ENCODE results near the gene SPTBN1. TPM values are rescaled to one million over a fixed set of nuclear protein-coding genes. Genes with fewer than 3 reads are reported as not detected.

Gene SPTBN1
- total RNA-seq, 1 experiment from 2014 or later = 204 TPM

DNA sequence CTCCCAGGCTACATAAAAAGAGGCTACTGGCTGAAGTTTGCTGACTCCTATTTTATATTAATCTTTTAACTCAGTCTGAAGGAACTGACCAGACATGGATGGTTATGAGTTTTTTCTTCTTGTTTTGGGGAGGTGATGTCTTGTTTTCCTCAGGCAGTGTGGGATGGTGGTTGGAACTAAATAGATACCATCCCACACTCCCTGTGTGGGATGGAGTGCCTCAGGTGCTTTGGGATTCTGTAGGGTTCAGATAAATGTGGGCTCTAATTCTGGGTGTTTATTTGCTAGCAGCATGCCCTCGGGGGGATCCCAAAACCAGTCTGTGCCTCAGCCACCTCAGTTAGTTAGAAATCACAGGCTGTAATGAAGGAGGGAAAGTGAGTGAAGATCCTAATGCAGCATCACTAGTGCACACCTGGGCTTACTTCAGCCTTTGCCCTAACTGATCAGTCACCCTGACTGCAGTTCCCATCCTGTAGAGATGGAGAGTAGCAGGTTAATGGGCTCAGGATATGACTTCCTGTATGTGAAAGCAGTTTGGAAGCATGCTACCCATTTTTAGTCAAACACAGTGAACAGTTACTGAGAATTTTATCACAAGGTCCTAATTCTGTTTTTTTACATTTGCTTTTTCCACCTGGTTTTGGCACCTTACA, 132.2 kb downstream of the SPTBN1 start:
- 0 out of 2 replicates have a peak overlapping the region, but pooled peaks have one; percentile 73 for H3K27ac Mint-ChIP-seq
- POLR2A ChIA-PET = no interaction called here

GRCh38 chr2:54589038-54589339, 132.9 kb downstream of the SPTBN1 start:
- no peak for DNase-seq (ENCODE audit: low spot score)
- POLR2A ChIA-PET = no interaction called here
- H3K27me3 Mint-ChIP-seq (ENCODE audit: low read depth) = no peaks in the 10 kb centered on the region
- CTCF ChIA-PET = no interaction called here
- H3K36me3 Mint-ChIP-seq = no peaks in the 10 kb centered on the region
- no peak for ATAC-seq
- peak overlapping the region; percentile 16; the same call in 1 of the 2 replicates for H3K27ac Mint-ChIP-seq
- peaks cover 55% of the 10 kb centered on the region for H3K4me1 Mint-ChIP-seq
- H3K9me3 Mint-ChIP-seq = no peaks in the 10 kb centered on the region
- H3K4me3 Mint-ChIP-seq = no peak overlapping the region
- no peak for TF ChIP-seq ATF1 (CRISPR knock-in tag; IDR thresholded peaks at IDR 0.05)
- TF ChIP-seq, protein P1, sequence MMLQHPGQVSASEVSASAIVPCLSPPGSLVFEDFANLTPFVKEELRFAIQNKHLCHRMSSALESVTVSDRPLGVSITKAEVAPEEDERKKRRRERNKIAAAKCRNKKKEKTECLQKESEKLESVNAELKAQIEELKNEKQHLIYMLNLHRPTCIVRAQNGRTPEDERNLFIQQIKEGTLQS (CRISPR knock-in tag; conservative IDR thresholded peaks at IDR 0.05) = no peak
- no peak for TF ChIP-seq CBFB (CRISPR knock-in tag; IDR thresholded peaks at IDR 0.05; ENCODE audit: low read depth)
- no peak for TF ChIP-seq CREB1 (CRISPR knock-in tag; IDR thresholded peaks at IDR 0.05)
- TF ChIP-seq, protein P2, sequence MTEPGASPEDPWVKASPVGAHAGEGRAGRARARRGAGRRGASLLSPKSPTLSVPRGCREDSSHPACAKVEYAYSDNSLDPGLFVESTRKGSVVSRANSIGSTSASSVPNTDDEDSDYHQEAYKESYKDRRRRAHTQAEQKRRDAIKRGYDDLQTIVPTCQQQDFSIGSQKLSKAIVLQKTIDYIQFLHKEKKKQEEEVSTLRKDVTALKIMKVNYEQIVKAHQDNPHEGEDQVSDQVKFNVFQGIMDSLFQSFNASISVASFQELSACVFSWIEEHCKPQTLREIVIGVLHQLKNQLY (CRISPR knock-in tag; IDR thresholded peaks at IDR 0.05) = no peak
- no peak for TF ChIP-seq SMAD4 (CRISPR knock-in tag; IDR thresholded peaks at IDR 0.05)
- TF ChIP-seq RELA (CRISPR knock-in tag; IDR thresholded peaks at IDR 0.05; ENCODE audit: borderline replicate concordance) = no peak
- TF ChIP-seq ZNF219 (CRISPR knock-in tag; IDR thresholded peaks at IDR 0.05; ENCODE audit: borderline replicate concordance) = no peak
- no peak for TF ChIP-seq ZNF263 (CRISPR knock-in tag; IDR thresholded peaks at IDR 0.05; ENCODE audit: low read depth)
- TF ChIP-seq, protein P3, sequence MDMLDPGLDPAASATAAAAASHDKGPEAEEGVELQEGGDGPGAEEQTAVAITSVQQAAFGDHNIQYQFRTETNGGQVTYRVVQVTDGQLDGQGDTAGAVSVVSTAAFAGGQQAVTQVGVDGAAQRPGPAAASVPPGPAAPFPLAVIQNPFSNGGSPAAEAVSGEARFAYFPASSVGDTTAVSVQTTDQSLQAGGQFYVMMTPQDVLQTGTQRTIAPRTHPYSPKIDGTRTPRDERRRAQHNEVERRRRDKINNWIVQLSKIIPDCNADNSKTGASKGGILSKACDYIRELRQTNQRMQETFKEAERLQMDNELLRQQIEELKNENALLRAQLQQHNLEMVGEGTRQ (CRISPR knock-in tag; IDR thresholded peaks at IDR 0.05) = no peak
- no peak for TF ChIP-seq ETV6 (CRISPR knock-in tag; IDR thresholded peaks at IDR 0.05)
- TF ChIP-seq TEAD4 (CRISPR knock-in tag; IDR thresholded peaks at IDR 0.05) = no peak
- no peak for TF ChIP-seq CTCF (IDR thresholded peaks at IDR 0.05)

More for the DNA sequence above, 132.2 kb downstream of the SPTBN1 start:
- no peak overlapping the region for H3K4me3 Mint-ChIP-seq
- CTCF ChIA-PET = no interaction called here
- no peak for TF ChIP-seq FOXP1 (CRISPR knock-in tag; IDR thresholded peaks at IDR 0.05; ENCODE audit: borderline replicate concordance)
- no peak for TF ChIP-seq SMAD4 (CRISPR knock-in tag; IDR thresholded peaks at IDR 0.05)
- TF ChIP-seq AFF4 (CRISPR knock-in tag; IDR thresholded peaks at IDR 0.05; ENCODE audit: borderline replicate concordance) = no peak
- TF ChIP-seq, protein P4, sequence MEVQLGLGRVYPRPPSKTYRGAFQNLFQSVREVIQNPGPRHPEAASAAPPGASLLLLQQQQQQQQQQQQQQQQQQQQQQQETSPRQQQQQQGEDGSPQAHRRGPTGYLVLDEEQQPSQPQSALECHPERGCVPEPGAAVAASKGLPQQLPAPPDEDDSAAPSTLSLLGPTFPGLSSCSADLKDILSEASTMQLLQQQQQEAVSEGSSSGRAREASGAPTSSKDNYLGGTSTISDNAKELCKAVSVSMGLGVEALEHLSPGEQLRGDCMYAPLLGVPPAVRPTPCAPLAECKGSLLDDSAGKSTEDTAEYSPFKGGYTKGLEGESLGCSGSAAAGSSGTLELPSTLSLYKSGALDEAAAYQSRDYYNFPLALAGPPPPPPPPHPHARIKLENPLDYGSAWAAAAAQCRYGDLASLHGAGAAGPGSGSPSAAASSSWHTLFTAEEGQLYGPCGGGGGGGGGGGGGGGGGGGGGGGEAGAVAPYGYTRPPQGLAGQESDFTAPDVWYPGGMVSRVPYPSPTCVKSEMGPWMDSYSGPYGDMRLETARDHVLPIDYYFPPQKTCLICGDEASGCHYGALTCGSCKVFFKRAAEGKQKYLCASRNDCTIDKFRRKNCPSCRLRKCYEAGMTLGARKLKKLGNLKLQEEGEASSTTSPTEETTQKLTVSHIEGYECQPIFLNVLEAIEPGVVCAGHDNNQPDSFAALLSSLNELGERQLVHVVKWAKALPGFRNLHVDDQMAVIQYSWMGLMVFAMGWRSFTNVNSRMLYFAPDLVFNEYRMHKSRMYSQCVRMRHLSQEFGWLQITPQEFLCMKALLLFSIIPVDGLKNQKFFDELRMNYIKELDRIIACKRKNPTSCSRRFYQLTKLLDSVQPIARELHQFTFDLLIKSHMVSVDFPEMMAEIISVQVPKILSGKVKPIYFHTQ (CRISPR knock-in tag; IDR thresholded peaks at IDR 0.05) = no peak
- TF ChIP-seq, protein P5, sequence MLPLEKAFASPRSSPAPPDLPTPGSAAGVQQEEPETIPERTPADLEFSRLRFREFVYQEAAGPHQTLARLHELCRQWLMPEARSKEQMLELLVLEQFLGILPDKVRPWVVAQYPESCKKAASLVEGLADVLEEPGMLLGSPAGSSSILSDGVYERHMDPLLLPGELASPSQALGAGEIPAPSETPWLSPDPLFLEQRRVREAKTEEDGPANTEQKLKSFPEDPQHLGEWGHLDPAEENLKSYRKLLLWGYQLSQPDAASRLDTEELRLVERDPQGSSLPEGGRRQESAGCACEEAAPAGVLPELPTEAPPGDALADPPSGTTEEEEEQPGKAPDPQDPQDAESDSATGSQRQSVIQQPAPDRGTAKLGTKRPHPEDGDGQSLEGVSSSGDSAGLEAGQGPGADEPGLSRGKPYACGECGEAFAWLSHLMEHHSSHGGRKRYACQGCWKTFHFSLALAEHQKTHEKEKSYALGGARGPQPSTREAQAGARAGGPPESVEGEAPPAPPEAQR (CRISPR knock-in tag; IDR thresholded peaks at IDR 0.05) = no peak
- TF ChIP-seq ZNF671 (CRISPR knock-in tag; IDR thresholded peaks at IDR 0.05) = no peak
- no peaks in the 10 kb centered on the region for H3K9me3 Mint-ChIP-seq
- H3K27me3 Mint-ChIP-seq (ENCODE audit: low read depth) = no peaks in the 10 kb centered on the region
- no peak for DNase-seq (ENCODE audit: low spot score)
- peaks cover 58% of the 10 kb centered on the region for H3K4me1 Mint-ChIP-seq
- H3K36me3 Mint-ChIP-seq = no peaks in the 10 kb centered on the region
- peak; percentile 49; the same call in 1 of the 2 replicates for ATAC-seq

Measured in WTC11 (cell line).